DND-41 (cell line): ENCODE results near the gene ITIH1.

Experiments
- CTCF ChIP-seq: IDR thresholded peaks from 2 replicates; pipeline ENCODE4 v1.5.1; 2012; ENCODE audit warnings: borderline replicate concordance, low read length, moderate library complexity, mild to moderate bottlenecking; ENCODE audit not compliant: poor library complexity, severe bottlenecking; ENCODE audit errors: extremely low read depth
- EZH2 ChIP-seq: IDR thresholded peaks from 3 replicates; pipeline ENCODE4 v1.6.1; 2012; ENCODE audit warnings: borderline replicate concordance, low read depth, mild to moderate bottlenecking, moderate library complexity, low read length, inconsistent platforms; ENCODE audit not compliant: severe bottlenecking

- TF ChIP-seq CTCF (peak; percentile 65), EZH2 (no peak)
These were observed 21.6 kb downstream of the ITIH1 start for GRCh38 chr3:52798978-52799476.
